GM21367 (cell line): ENCODE measurements around the gene TNFAIP8L2.

ENCODE experiments used
- ATAC-seq: cut with Tn5 transposase; IDR thresholded peaks from one replicate; pipeline ENCODE4 v1.9.1; 2021; ENCODE audit not compliant: unreplicated experiment

Gene TNFAIP8L2

DNA sequence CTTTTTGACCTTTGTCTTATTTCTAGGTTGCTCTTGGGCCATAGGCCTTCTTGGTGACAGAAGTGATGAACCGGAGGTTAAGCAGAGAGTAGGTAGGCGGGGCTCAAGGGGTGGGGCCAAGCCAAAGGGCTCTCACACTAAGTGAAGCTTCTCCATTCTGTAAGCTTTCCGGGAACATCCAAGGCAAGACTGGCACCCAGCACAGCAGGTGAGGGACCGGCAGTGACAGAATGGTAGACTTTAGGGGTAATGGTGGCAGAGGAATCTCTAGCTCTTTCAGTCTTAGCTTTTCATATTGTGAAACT lies at the start of gene TNFAIP8L2:
Gene TNFAIP8L2, plus strand, starts transcription at position 135 of the 305 bp plus-strand sequence. CDS start 2,049 bp downstream, outside the sequence.
- peak; percentile 39 for ATAC-seq

DNA sequence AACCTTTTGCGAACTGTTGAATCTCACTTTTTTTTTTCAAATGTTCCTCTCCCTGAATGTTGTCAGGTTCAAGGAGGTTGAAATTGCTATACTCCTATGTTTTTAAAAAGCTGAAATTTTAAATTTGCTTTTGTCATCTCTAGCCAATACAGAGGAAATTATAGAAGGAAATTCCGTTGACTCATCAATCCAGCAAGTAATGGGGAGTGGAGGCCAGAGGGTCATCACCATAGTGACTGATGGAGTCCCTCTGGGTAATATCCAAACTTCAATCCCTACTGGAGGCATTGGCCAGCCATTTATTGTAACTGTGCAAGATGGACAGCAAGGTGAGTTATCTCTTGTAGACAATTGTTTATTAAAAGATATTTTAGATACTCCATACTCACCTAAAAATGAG lies 49.6 kb upstream of the TNFAIP8L2 start:
- no peak for ATAC-seq

DNA sequence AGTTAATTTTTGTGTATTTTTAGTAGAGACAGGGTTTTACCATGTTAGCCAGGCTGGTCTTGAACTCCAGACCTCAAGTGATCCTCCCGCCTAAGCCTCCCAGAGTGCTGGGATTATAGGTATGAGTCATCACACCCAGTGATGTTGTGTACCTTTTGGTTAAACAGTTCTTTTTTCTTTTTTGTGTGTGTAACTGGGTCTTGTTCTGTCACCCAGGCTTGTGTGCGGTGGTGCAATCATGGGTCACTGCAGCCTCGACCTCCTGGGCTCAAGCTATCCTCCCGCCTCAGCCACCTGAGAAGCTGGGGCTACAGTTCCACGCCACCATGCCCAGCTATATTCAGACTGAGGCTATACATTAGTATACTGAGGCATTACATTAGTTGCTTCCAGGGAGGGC lies 48.1 kb upstream of the TNFAIP8L2 start:
- no peak for ATAC-seq

GRCh38 chr1:151113877-151114276 lies 42.6 kb upstream of the TNFAIP8L2 start:
- ATAC-seq, result no peak

- no peak for ATAC-seq
These were observed 31.6 kb upstream of the TNFAIP8L2 start for GRCh38 chr1:151124763-151125403.

GRCh38 chr1:151128800-151129199 lies 27.6 kb upstream of the TNFAIP8L2 start:
- ATAC-seq, result no peak

- no peak for ATAC-seq
These were observed 25.4 kb upstream of the TNFAIP8L2 start for GRCh38 chr1:151130987-151131586.

DNA sequence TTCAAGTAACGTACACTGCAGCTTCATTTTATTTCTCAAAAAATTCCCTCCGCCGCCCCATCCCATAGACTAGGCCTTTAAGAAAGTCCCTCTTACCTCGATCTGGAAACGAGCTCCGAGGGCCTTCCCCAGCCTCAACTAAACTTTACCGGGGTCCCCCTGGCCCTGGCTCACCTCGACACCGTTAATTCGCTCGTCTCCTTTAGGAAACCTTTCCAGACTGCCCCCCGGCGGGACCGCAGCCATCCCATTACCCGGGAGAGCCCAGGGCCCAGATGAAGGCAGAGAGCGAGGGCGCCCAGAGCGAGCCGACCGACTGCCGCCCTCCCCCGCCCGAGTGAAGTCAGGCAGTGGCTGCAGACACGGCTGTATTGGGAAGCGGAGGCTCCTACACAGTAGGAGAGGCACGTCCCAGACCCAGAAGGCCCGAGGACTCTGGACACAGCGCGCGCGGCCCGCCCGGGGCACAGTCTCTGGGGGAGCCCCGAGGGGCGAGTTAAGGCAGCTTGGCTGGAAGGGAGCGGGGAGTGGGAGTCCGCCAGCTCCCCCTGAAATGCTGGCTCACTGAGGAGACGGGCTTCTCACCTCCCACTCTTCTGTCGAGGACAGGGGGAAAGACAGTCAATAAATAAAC lies 24.6 kb upstream of the TNFAIP8L2 start:
- ATAC-seq, result no peak

DNA sequence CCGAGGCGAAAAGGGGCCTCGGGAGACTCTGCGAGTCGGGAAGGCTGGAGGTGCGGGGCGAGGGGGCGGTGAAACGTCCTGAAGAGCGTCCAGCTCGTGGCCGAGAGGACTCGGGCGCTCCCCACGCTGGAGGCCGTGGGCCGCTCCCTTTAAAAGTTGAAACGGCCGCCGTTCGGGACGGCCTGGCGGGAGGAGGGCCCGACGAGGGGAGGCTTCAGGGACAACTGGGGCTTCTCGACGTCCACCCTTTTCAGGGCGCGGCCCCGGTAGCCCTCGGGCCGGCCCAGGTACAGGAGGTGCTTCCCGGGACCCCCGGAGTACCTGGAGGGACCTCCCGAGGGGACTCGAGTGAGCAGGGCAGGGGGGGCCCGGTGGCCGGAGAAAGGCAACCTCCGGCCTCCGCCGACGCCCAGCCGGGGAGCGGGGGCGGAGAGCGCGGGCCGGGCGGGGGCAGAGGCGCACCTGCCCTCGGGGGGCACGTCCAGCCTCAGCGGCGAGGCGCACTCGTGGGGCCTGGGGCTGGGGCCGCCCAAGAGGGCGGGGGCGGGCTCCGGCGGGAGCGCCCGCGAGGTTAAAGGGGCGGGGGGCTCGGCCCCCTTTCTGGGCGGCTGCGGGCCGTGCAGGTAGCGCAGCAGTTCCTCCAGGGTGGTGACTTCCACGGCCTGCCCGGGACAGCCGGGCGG lies 24.0 kb upstream of the TNFAIP8L2 start:
- no peak for ATAC-seq

GRCh38 chr1:151133018-151133806 lies 23.2 kb upstream of the TNFAIP8L2 start:
- ATAC-seq, result no peak

DNA sequence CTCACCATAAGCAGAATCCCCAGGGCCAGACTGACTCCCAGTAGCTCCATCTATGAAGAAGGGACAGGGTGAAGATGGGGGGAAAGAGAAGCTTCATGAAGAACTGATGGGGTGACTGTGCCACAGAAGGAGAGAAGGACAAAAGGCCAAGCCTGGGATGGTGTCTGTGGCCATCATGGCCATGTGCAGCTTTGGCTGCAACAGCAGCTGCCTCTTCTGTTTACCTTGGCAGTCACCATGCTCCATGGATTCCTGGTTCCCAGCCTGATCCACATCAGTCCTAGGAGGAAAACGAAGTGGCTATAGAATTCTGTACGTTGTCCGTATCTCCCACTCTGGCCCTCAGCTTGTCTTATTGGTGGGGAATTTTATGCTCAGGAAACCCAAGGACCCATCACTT lies 22.1 kb upstream of the TNFAIP8L2 start:
- ATAC-seq, result no peak

DNA sequence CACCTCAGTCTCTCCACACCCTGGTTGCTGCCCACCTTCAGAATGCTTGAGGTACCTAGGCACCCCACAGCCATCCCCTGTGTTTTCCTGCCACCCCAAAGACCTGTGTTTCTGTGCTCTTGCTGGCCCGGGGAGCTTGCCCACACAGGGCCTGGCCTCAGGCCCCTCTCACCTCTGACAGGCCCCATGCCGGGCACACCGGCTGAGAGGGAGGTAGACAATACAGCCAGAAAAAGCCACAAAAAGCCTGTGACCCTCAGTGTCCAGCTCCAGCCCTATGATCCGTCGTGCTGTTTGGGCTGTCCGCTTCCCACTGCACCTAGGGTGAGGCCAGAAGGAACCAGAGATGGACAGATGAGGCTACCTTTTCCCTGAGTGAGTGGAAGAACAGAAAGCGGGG lies 21.5 kb upstream of the TNFAIP8L2 start:
- no peak for ATAC-seq

DNA sequence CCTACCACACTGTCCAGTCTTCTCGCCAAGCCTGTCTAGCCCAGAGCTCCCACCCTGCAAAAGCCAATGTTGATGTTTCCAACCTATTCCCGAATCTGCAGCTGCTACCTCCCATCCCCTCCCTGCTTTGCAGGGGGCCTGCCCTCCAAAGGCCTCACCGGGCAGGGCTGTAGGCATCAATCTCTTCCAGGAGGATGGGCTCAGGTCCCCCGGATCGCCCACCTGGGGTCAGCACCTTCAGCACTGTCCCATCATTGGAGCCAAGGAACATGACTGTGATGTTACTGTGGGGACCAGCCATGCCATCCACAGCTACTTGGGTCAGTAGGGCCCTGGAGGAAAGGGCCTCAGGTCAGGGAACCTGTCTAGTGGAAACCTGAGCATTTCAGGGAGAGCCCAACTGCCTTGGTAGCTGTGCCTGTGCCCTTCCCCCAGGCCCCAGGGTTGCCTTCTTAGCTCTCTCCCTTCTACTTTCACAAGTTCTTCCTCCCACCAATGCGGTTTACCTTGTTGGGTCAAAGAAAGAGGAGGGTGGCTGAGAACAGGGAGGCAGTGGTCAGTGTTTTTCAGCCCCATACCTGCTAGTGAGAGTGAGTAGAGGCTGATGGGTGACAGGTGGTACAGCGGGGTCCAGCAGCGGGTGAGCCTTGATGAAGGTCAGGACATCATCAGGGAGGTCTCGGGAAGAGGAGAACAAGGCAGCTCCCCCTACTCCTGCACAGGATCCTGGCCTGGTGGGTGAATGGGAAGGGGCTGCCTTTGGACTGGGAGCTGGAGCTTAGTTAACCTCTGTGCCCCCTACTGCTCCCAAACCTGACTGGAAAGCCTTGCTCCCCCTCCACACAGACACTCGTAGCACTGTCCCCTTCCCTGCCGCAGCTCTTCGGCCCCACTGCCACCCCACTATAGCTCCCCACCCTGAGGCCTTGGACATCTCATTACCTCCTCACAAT lies 20.7 kb upstream of the TNFAIP8L2 start:
- no peak for ATAC-seq

DNA sequence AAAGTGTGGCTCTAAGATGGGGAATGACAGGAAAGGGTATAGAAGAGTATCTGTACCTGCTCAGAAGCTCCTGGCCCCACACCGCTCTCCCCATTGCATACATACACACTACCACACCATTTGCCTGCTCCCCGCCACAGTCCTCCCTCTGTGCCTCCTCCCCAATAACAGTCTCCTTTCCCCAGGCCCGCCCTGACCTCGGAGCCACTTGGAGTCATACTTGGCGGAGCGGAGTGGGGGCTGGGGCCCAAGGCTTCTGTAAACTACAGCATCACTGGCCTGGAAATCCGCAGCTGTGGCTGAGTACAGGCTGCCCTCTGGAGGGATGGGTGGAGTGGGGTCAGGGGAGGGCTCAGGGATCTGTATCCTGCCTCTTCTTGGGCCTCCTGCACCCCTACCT lies 18.7 kb upstream of the TNFAIP8L2 start:
- no peak for ATAC-seq

DNA sequence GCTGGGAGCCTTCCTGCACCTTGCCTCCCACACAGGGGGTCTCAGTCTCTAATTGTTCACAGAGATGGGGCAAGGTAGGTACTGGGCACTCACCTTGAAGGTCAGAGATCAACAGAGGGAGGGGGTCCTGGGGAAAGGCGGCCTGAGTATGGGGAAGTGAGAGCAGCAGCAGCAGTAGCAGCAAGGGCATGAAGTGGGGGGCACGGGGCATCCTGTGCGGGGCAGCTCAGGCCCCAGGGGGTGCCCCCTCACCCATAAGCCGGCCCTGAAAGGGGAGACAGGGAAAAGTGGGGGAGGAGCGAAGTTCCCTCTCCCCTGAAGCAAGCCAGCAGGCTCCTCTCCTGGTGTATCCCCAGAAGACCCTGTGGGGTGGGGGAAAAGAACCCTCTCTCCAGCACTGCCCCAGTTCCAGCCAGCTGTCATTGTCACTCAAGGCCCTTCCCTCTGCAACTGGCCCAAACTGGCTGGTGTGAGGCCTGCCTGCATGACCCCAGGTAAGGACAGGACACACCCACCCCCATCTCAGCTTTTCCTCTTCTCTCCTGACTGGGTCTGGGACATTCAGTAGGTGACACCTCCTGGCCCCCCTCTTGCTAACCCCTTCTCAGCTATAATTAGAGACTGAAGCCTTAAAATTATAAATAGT lies 13.9 kb upstream of the TNFAIP8L2 start:
- no peak for ATAC-seq

DNA sequence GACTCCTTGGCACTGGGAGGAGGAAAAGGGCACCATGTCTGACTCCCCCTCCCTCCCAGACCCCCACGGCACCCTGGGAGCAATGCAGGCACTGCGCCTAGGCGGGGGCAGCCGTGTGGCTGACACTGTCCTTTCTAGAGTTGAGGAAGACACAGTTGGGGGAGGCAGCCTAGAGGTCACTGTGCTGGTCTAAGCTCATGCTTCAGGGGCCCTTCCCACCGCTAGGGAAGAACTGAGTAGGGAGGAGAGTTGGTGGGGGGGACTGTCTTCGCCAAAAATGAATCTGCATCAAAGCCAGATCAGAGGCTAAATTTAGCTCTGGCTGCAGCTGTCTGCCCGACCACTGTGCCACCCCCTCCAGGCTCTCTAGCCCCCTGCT lies 13.4 kb upstream of the TNFAIP8L2 start:
- no peak for ATAC-seq

DNA sequence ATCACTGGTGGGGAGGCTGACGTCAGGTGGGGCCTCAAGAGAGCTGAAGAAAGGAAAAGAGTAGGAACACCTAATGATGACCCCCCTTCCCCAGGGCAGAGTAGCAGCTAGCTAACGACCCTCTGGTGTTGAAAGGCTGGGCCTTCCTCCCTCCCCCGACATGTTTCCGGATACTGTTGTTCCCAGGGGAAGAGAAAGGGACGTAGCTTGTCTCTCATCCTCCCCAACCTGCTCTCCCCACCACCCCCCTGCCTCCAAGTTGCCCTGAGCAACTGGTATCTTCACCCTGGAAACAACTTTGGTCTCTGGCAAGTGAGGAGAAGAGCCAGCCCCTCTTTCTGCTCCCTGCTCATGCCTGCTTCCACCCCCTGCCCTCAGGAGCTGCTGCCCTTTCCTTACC lies 12.5 kb upstream of the TNFAIP8L2 start:
- no peak for ATAC-seq

- ATAC-seq, result no peak
These were observed 11.8 kb upstream of the TNFAIP8L2 start for GRCh38 chr1:151144474-151145303.
